HEK293 (cell line): Measurements from ENCODE around the gene CELF1.

ENCODE experiments used
- CTCF ChIA-PET: fragments of 350-600 bp; formaldehyde crosslinking; extraction: SDS; loops from one replicate; lab custom pipeline; 2021; ENCODE audit warnings: antibody characterized with exemption; lab: Yijun Ruan, JAX
- POLR2A ChIA-PET: fragments of 300-600 bp; formaldehyde crosslinking; extraction: SDS; loops from one replicate; lab custom pipeline; 2020; ENCODE audit warnings: antibody characterized with exemption, inconsistent platforms; lab: Yijun Ruan, JAX
- H3K27ac ChIP-seq: fragments of 200-500 bp; sonication (Bioruptor generic); 2 replicates; pipeline ENCODE4 v1.5.1; 2014; ENCODE audit warnings: low read depth, low read length, control low read depth, inconsistent platforms; ENCODE audit errors: extremely low read depth
- H3K36me3 ChIP-seq, 2 experiments: fragments of 200-500 bp in 1 of 2; sonication (Bioruptor generic) in 1 of 2; 1 replicate in 1 of 2; 2 replicates in 1 of 2; pipeline ENCODE4 v1.5.1; 2014 to 2017; ENCODE audit warnings: inconsistent platforms in 2 of 2, low read length in 2 of 2; ENCODE audit not compliant: control insufficient read depth in 2 of 2, insufficient read depth in 1 of 2
- H3K4me1 ChIP-seq: fragments of 200-500 bp; sonication (Bioruptor generic); 2 replicates; pipeline ENCODE4 v1.5.1; 2014; ENCODE audit warnings: mild to moderate bottlenecking, low read length, inconsistent platforms; ENCODE audit not compliant: control insufficient read depth, insufficient read depth
- H3K4me3 ChIP-seq: 2 replicates; pipeline ENCODE4 v1.5.1; 2011; ENCODE audit warnings: low read depth, mild to moderate bottlenecking, control low read depth, low read length, moderate library complexity
- H3K9me3 ChIP-seq: fragments of 200-500 bp; sonication (Bioruptor generic); 2 replicates; pipeline ENCODE4 v1.5.1; 2014; ENCODE audit warnings: low read depth, low read length, inconsistent platforms; ENCODE audit not compliant: control insufficient read depth, insufficient read depth
- GFI1B ChIP-seq: fragments of 450-650 bp; formaldehyde crosslinking; IDR thresholded peaks from 2 replicates; pipeline ENCODE4 v1.5.1; 2016; ENCODE audit warnings: missing biosample characterization, missing genetic modification characterization
- GLI4 ChIP-seq: fragments of 450-650 bp; formaldehyde crosslinking; IDR thresholded peaks from 2 replicates; pipeline ENCODE4 v1.5.1; 2016; ENCODE audit warnings: missing biosample characterization, missing genetic modification characterization
- ZNF140 ChIP-seq: fragments of 450-650 bp; formaldehyde crosslinking; IDR thresholded peaks from 2 replicates; pipeline ENCODE4 v1.5.1; 2016; ENCODE audit warnings: missing biosample characterization, missing genetic modification characterization
- ZNF2 ChIP-seq: fragments of 450-650 bp; formaldehyde crosslinking; IDR thresholded peaks from 2 replicates; pipeline ENCODE4 v1.5.1; 2016; ENCODE audit warnings: missing biosample characterization, missing genetic modification characterization
- ZNF214 ChIP-seq: fragments of 450-650 bp; formaldehyde crosslinking; IDR thresholded peaks from 2 replicates; pipeline ENCODE4 v1.5.1; 2017; ENCODE audit warnings: missing biosample characterization, mild to moderate bottlenecking, missing genetic modification characterization, borderline replicate concordance
- ZNF341 ChIP-seq: fragments of 450-650 bp; formaldehyde crosslinking; IDR thresholded peaks from 2 replicates; pipeline ENCODE4; 2016; ENCODE audit warnings: low read depth, missing biosample characterization, missing genetic modification characterization
- ZNF366 ChIP-seq: fragments of 450-650 bp; formaldehyde crosslinking; conservative IDR thresholded peaks from 2 replicates; pipeline ENCODE4 v1.5.1; 2016; ENCODE audit warnings: missing biosample characterization, missing genetic modification characterization
- ZNF510 ChIP-seq: fragments of 450-650 bp; formaldehyde crosslinking; IDR thresholded peaks from 2 replicates; pipeline ENCODE4 v1.5.1; 2018; ENCODE audit warnings: mild to moderate bottlenecking, missing genetic modification characterization, missing biosample characterization; ENCODE audit not compliant: insufficient replicate concordance
- ZNF558 ChIP-seq: fragments of 450-650 bp; formaldehyde crosslinking; IDR thresholded peaks from 2 replicates; pipeline ENCODE4 v1.5.1; 2016; ENCODE audit warnings: missing biosample characterization, missing genetic modification characterization
- ZNF610 ChIP-seq: fragments of 450-650 bp; formaldehyde crosslinking; IDR thresholded peaks from 2 replicates; pipeline ENCODE4 v1.5.1; 2016; ENCODE audit warnings: missing biosample characterization, missing genetic modification characterization, borderline replicate concordance
- ZSCAN30 ChIP-seq: fragments of 450-650 bp; IDR thresholded peaks from 2 replicates; pipeline ENCODE4 v1.5.1; 2018; ENCODE audit warnings: missing biosample characterization, mild to moderate bottlenecking, missing genetic modification characterization, moderate library complexity
- TF ChIP-seq, protein P1 (sequence below): fragments of 450-650 bp; formaldehyde crosslinking; IDR thresholded peaks from 2 replicates; pipeline ENCODE4 v1.5.1; 2016; ENCODE audit warnings: missing biosample characterization, missing genetic modification characterization
- TF ChIP-seq, protein P2 (sequence below): IDR thresholded peaks from 2 replicates; pipeline ENCODE4 v1.6.1; 2011; ENCODE audit warnings: mild to moderate bottlenecking, low read depth, low read length, borderline replicate concordance
- TF ChIP-seq, protein P3 (sequence below): fragments of 450-650 bp; formaldehyde crosslinking; IDR thresholded peaks from 2 replicates; pipeline ENCODE4 v1.5.1; 2017; ENCODE audit warnings: missing biosample characterization, mild to moderate bottlenecking, missing genetic modification characterization, moderate library complexity
- TF ChIP-seq, protein P4 (sequence below): fragments of 450-650 bp; formaldehyde crosslinking; IDR thresholded peaks from 2 replicates; pipeline ENCODE4 v1.5.1; 2016; ENCODE audit warnings: missing biosample characterization, missing genetic modification characterization

The CELF1 gene

DNA sequence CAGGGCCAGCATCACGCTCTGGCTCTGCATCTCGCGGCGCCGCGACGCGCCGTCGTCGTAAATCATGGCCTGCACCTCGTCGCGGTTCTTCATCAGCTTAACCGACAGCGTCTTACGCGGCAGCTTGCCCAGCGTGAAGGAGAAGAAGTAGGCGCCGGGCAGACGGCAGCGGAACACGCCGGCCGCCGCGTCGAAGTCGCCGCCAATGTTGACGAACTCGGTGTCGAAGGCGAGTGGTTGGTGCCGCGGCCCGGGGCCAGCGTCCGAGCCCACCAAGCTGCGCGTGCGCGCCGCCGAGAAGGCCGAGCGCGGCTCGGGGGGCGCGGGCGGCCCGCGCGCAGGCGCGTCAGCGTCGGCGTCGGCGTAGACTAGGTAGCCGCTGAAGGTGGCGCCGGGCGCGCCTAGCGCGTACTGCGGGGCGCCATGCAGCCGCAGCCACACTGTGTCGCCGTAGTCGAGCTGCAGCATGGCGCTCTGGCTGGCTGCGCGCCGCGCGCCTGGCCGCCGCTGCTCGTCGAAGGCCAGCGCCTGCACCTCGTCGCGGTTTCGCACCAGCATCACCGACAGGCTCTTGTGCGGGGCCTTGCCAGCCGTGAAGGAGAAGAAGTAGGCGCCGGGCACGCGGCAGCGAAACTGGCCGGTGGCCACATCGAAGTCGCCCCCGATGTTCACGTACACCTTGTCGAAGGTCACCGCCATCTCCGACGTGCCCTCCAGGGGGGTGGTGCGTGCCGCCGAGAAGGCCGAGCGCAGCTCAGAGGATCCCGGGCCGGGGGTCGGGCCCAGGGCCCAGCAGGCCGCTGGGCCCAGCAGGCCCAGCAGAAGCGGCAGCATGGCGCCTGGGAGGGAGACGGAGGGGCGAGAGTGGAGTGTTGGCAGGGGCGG, 37.3 kb upstream of the CELF1 start (continued):
- TF ChIP-seq ZNF558 (tag by site-specific recombination) (no peak), ZNF366 (no peak), GLI4 (tag by site-specific recombination) (no peak)
- TF ChIP-seq, protein P1, sequence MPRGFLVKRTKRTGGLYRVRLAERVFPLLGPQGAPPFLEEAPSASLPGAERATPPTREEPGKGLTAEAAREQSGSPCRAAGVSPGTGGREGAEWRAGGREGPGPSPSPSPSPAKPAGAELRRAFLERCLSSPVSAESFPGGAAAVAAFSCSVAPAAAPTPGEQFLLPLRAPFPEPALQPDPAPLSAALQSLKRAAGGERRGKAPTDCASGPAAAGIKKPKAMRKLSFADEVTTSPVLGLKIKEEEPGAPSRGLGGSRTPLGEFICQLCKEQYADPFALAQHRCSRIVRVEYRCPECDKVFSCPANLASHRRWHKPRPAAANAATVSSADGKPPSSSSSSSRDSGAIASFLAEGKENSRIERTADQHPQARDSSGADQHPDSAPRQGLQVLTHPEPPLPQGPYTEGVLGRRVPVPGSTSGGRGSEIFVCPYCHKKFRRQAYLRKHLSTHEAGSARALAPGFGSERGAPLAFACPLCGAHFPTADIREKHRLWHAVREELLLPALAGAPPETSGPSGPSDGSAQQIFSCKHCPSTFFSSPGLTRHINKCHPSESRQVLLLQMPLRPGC (tag by site-specific recombination) = no peak
- TF ChIP-seq, all 188 proteins: peak for 0

DNA sequence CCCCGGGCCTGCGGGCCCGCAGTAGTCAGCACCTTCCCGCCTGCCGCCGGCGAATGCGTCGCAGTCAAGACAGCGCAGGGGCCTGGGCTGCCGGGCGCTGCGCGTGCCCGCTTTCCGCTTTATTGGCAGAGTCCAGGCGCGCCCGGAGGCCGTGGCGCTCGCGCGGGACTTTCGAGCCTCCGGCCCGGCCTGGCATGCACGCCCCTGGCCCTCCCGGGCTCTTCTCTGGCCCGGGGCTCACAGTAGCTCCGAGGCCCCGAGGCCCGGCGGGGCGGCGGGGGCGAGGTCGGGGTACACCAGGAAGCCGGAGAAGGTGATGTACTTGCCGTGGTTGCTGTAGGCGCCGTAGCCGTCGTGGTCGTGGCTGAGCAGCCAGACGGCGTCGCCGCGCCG, 36.6 kb upstream of the CELF1 start:
- H3K9me3 ChIP-seq = no peaks in the 10 kb centered on the region
- no peaks in the 10 kb centered on the region for H3K4me1 ChIP-seq
- ChIA-PET CTCF (no interaction called here), POLR2A (no interaction called here)
- TF ChIP-seq ZNF510 (tag by site-specific recombination) (no peak), ZNF610 (no peak), ZNF140 (tag by site-specific recombination) (no peak), ZNF214 (tag by site-specific recombination) (no peak), ZNF2 (tag by site-specific recombination) (no peak)
- peaks cover 4 to 8% of the 10 kb centered on the region in 2 experiments; a peak in 2 of 3 replicates for H3K36me3 ChIP-seq
- H3K4me3 ChIP-seq = no peak overlapping the region
- no peak overlapping the region for H3K27ac ChIP-seq

DNA sequence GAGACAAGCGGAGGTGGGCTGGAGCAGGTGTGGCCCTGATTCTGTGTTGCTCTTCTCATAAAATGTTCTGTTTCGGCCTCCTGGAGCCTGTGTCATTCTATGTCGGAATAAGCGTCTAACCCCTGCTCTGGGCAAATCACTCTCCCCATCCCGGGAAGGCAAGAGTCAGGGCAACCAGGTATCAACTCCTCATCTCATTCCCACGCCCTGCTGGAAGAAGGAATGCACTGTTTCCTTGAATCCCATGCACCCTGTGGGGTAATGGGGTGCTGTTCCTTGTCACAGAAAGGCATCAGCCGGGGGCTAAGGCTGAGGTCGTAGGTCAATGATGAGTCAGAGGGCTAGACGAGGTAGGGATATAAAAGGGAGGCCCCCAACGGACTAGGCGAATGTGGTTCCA, 36.2 kb upstream of the CELF1 start:
- no peaks in the 10 kb centered on the region for H3K4me1 ChIP-seq
- TF ChIP-seq ZSCAN30 (tag by site-specific recombination) (no peak), ZNF341 (tag by site-specific recombination) (no peak), GFI1B (tag by site-specific recombination) (no peak)
- TF ChIP-seq, protein P2, sequence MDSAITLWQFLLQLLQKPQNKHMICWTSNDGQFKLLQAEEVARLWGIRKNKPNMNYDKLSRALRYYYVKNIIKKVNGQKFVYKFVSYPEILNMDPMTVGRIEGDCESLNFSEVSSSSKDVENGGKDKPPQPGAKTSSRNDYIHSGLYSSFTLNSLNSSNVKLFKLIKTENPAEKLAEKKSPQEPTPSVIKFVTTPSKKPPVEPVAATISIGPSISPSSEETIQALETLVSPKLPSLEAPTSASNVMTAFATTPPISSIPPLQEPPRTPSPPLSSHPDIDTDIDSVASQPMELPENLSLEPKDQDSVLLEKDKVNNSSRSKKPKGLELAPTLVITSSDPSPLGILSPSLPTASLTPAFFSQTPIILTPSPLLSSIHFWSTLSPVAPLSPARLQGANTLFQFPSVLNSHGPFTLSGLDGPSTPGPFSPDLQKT = no peak
- TF ChIP-seq, protein P3, sequence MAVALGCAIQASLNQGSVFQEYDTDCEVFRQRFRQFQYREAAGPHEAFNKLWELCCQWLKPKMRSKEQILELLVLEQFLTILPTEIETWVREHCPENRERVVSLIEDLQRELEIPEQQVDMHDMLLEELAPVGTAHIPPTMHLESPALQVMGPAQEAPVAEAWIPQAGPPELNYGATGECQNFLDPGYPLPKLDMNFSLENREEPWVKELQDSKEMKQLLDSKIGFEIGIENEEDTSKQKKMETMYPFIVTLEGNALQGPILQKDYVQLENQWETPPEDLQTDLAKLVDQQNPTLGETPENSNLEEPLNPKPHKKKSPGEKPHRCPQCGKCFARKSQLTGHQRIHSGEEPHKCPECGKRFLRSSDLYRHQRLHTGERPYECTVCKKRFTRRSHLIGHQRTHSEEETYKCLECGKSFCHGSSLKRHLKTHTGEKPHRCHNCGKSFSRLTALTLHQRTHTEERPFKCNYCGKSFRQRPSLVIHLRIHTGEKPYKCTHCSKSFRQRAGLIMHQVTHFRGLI (tag by site-specific recombination) = no peak
- TF ChIP-seq, protein P4, sequence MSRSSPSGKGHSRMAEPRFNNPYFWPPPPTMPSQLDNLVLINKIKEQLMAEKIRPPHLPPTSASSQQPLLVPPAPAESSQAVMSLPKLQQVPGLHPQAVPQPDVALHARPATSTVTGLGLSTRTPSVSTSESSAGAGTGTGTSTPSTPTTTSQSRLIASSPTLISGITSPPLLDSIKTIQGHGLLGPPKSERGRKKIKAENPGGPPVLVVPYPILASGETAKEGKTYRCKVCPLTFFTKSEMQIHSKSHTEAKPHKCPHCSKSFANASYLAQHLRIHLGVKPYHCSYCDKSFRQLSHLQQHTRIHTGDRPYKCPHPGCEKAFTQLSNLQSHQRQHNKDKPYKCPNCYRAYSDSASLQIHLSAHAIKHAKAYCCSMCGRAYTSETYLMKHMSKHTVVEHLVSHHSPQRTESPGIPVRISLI (tag by site-specific recombination) = no peak
- POLR2A ChIA-PET = no interaction called here

More for the DNA sequence above, 36.2 kb upstream of the CELF1 start:
- peaks cover 4 to 13% of the 10 kb centered on the region in 2 experiments; a peak in 2 of 3 replicates for H3K36me3 ChIP-seq
- H3K27ac ChIP-seq = no peak overlapping the region
- H3K4me3 ChIP-seq = no peak overlapping the region
- CTCF ChIA-PET = no interaction called here
- H3K9me3 ChIP-seq = no peaks in the 10 kb centered on the region
